Measurements from ENCODE around the gene C6orf89. TPM values are rescaled to one million over a fixed set of nuclear protein-coding genes. Genes with fewer than 3 reads are reported as not detected.

C6orf89 gene
- total RNA-seq, 4 donors from 2014 or later, result 7.8 to 41.8 (median 28.2) TPM

DNA sequence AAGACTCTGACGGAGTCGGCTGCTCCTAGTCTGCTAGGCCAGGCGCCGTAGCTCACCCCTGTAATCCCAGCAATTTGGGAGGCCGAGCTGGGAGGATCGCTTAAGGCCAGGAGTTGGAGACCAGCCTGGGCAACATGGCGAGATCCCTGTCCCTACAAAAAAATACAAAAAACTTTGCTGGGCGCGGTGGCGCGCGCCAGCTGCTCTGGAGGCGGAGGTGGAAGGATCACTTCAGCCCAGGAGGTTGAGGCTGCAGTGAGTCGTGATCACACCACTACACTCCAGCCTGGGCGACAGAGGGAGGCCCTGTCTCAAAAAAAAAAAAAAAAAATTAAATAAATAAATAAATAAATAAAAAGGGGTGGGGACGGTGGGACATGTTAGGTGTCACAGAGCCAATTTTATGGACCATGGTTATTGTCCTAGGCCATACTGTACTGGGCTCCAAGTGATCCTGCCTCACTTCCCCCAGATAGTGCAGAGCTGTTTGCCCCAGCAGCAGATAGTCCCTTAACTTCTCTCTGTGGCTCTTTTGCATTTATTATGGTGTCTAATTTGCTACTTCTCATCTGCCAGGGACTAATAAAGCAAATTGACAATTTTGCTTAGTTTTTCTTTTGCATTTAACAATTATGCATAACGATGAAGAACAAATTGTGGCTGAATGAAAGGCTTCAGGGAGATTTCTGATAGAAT, 74.0 kb downstream of the C6orf89 start:
- DNase-seq, result no peak
- Histone ChIP-seq H3K27ac (no peak overlapping the region), H3K9me3 (no peaks in the 10 kb centered on the region), H3K4me3 (no peak overlapping the region), H3K4me1 (peaks cover 0 to 5% (median 0%) of the 10 kb centered on the region in 4 donors), H3K27me3 (no peaks in the 10 kb centered on the region), H3K36me3 (no peaks in the 10 kb centered on the region)
- intact Hi-C loops (cut with DNase I; ENCODE audit: low total_unique reads) (no loop called here), in situ Hi-C loops (cut with MboI; ENCODE audit: low pct_ligation_motif_present in 1 of 4, low pct_unique_long_range_greater_than_20kb in 1 of 4, low sequenced_read_pairs in 3 of 4) (no loop called here)
- TF ChIP-seq EP300 (IDR thresholded peaks at IDR 0.05; ENCODE audit: low read depth) (no peak), POLR2AphosphoS5 (IDR thresholded peaks at IDR 0.05) (no peak), POLR2A (IDR thresholded peaks at IDR 0.05) (no peak)
- TF ChIP-seq, protein P1, sequence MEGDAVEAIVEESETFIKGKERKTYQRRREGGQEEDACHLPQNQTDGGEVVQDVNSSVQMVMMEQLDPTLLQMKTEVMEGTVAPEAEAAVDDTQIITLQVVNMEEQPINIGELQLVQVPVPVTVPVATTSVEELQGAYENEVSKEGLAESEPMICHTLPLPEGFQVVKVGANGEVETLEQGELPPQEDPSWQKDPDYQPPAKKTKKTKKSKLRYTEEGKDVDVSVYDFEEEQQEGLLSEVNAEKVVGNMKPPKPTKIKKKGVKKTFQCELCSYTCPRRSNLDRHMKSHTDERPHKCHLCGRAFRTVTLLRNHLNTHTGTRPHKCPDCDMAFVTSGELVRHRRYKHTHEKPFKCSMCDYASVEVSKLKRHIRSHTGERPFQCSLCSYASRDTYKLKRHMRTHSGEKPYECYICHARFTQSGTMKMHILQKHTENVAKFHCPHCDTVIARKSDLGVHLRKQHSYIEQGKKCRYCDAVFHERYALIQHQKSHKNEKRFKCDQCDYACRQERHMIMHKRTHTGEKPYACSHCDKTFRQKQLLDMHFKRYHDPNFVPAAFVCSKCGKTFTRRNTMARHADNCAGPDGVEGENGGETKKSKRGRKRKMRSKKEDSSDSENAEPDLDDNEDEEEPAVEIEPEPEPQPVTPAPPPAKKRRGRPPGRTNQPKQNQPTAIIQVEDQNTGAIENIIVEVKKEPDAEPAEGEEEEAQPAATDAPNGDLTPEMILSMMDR (IDR thresholded peaks at IDR 0.05), result no peak
- 92 to 95% methylated on average over 6 to 17 of the region's 17 CpGs for WGBS, 2 donors (ENCODE audit: low coverage in 1 of 2)

DNA sequence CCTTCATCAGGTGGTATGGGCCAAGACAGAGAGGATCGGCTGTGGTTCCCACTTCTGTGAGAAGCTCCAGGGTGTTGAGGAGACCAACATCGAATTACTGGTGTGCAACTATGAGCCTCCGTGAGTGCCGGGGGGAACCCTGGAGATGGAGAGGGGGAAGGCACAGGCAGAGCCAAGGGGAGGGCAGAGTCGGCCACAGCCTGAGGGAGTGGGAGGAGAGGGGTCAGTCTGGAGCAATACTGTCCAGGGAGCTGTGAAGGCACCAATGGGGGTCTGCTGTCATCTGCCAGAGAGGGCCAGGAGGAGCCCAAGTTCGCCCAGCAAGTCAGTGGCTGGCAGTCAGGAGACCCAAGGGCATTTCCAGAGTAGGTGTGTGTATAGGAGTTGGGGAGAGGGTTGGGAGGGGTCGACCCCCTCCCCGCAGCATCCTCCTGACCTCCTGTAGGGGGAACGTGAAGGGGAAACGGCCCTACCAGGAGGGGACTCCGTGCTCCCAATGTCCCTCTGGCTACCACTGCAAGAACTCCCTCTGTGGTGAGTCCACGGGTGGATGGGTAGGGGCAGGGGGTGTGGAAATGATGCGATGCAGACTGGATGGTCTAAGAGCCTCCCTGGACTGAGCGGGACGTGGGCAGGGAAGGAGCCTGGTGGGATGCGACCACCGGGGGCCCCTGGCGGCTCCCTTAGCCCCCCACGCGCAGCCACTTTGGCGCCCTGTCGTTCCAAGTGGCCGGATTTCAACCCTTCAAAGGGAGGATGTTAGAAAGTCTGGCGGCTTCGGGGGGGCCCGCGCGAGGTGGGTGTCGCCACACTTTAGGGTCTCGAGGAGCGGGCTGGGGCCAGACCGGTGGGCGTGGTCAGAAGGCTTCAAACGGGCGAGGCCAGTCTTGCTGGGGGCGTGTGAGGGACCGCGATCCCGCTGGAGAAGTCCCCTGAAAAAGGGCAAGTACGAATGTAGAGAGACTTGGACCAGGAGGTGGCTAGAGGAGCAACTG, 76.0 kb downstream of the C6orf89 start:
- Histone ChIP-seq H3K4me1 (peaks cover 0 to 5% (median 0%) of the 10 kb centered on the region in 4 donors), H3K27ac (no peak overlapping the region), H3K4me3 (no peak overlapping the region), H3K9me3 (no peaks in the 10 kb centered on the region), H3K27me3 (no peaks in the 10 kb centered on the region), H3K36me3 (no peaks in the 10 kb centered on the region)
- TF ChIP-seq POLR2AphosphoS5 (IDR thresholded peaks at IDR 0.05) (no peak), POLR2A (IDR thresholded peaks at IDR 0.05) (no peak), EP300 (IDR thresholded peaks at IDR 0.05; ENCODE audit: low read depth) (no peak)
- TF ChIP-seq, protein P1 (IDR thresholded peaks at IDR 0.05), result no peak
- intact Hi-C loops (cut with DNase I; ENCODE audit: low total_unique reads), result no loop called here
- WGBS, 2 donors (ENCODE audit: low coverage in 1 of 2), result 62 to 80% methylated on average over 4 to 38 of the region's 40 CpGs
- in situ Hi-C loops (cut with MboI; ENCODE audit: low pct_ligation_motif_present in 1 of 4, low pct_unique_long_range_greater_than_20kb in 1 of 4, low sequenced_read_pairs in 3 of 4), result no loop called here
- DNase-seq, result no peak

DNA sequence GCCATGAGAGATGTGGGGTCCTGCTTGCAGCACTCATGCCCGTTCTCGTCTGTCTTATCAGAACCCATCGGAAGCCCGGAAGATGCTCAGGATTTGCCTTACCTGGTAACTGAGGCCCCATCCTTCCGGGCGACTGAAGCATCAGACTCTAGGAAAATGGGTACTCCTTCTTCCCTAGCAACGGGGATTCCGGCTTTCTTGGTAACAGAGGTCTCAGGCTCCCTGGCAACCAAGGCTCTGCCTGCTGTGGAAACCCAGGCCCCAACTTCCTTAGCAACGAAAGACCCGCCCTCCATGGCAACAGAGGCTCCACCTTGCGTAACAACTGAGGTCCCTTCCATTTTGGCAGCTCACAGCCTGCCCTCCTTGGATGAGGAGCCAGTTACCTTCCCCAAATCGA, 77.1 kb downstream of the C6orf89 start:
- H3K27me3 ChIP-seq, result no peaks in the 10 kb centered on the region
- peaks cover 0 to 5% (median 0%) of the 10 kb centered on the region in 4 donors for H3K4me1 ChIP-seq
- intact Hi-C loops (cut with DNase I; ENCODE audit: low total_unique reads) (no loop called here), in situ Hi-C loops (cut with MboI; ENCODE audit: low pct_ligation_motif_present in 1 of 4, low pct_unique_long_range_greater_than_20kb in 1 of 4, low sequenced_read_pairs in 3 of 4) (no loop called here)
- H3K36me3 ChIP-seq, result peaks cover 0 to 5% (median 0%) of the 10 kb centered on the region in 4 donors
- no peak overlapping the region for H3K4me3 ChIP-seq
- no peak overlapping the region for H3K27ac ChIP-seq
- WGBS, 2 donors (ENCODE audit: low coverage in 1 of 2), result 81% methylated on average over 12 of the region's 12 CpGs; no CpG with 5 or more reads in 1 of the 2 donors
- no peaks in the 10 kb centered on the region for H3K9me3 ChIP-seq
- no peak for TF ChIP-seq EP300 (IDR thresholded peaks at IDR 0.05; ENCODE audit: low read depth)
- no peak for TF ChIP-seq POLR2A (IDR thresholded peaks at IDR 0.05)
- TF ChIP-seq POLR2AphosphoS5 (IDR thresholded peaks at IDR 0.05), result no peak
- TF ChIP-seq, protein P1 (IDR thresholded peaks at IDR 0.05), result no peak
- DNase-seq, result peak; percentile 74
